Cardiac fibroblast (primary cell): ENCODE measurements around the gene NUP93.

Source experiments
- DNase-seq, 2 donors: peaks; one replicate each; pipeline versions ENCODE4 v3.0.0 to v3.0.0-alpha.2; 2010; ENCODE audit warnings: low read depth in 2 of 2
- H3K4me3 ChIP-seq, 2 donors: replicated peaks in 1 of 2; 1 replicate in 1 of 2; 2 replicates in 1 of 2; pipeline ENCODE4 v1.5.1; 2011; ENCODE audit warnings: low read depth in 2 of 2, low read length in 2 of 2, mild to moderate bottlenecking in 2 of 2, moderate library complexity in 1 of 2
- TF ChIP-seq, protein P1 (sequence below): IDR thresholded peaks from one replicate; pipeline ENCODE4 v1.5.1; 2011; ENCODE audit warnings: low read depth, mild to moderate bottlenecking, low read length, inconsistent platforms

NUP93 gene

DNA sequence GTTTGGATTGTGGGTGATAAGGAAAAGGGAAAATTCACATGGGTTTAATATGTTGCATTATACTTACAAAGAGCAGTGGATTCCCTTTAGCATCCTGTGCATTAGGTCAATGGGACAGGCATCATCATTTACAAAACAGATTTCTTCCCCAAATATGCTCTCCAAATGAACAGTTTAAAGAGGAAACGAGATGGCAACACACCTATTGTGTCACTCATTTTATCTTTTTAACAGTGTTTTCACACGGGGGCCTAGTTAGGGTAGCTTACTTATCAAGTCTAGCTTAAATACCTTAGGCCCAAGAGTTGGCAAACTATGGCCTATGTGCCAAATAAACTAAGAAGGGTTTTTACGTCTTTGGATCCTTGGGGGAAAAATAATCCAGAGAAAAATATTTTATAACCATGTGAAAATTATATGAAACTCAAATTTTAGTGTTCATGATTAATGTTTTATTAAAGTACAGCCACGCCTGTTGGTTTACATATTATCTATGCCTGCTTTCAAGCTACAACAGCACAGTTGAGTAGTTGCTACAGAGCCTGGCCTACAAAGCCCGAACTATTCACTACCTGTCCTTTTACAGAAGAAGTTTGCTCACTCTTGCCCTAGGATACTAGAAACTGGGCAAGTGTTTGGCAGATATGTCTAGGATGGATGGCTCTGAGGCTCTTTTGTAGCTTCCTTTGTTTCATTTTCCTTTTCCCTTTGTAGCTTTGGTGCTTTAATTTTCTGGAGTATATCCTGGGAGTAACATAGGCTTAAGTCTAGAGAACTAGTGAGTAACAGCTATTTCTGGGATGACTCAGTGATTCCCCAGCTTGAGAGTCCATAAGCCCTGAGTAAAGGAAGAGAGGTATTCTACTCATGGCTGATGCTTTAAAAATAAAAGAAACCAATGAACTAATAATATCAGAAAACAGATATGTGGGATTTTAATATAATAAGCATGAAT lies 12.4 kb downstream of the NUP93 start:
- H3K4me3 ChIP-seq, result no peak overlapping the region
- TF ChIP-seq, protein P1, sequence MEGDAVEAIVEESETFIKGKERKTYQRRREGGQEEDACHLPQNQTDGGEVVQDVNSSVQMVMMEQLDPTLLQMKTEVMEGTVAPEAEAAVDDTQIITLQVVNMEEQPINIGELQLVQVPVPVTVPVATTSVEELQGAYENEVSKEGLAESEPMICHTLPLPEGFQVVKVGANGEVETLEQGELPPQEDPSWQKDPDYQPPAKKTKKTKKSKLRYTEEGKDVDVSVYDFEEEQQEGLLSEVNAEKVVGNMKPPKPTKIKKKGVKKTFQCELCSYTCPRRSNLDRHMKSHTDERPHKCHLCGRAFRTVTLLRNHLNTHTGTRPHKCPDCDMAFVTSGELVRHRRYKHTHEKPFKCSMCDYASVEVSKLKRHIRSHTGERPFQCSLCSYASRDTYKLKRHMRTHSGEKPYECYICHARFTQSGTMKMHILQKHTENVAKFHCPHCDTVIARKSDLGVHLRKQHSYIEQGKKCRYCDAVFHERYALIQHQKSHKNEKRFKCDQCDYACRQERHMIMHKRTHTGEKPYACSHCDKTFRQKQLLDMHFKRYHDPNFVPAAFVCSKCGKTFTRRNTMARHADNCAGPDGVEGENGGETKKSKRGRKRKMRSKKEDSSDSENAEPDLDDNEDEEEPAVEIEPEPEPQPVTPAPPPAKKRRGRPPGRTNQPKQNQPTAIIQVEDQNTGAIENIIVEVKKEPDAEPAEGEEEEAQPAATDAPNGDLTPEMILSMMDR, result no peak
- DNase-seq, result peak; percentile 64 to 88

- TF ChIP-seq, protein P1, result peak; percentile 18
- no peak overlapping the region for H3K4me3 ChIP-seq
- DNase-seq, result peak; percentile 55 to 73
Measured at GRCh38 chr16:56743840-56744239, 13.9 kb downstream of the NUP93 start.

DNA sequence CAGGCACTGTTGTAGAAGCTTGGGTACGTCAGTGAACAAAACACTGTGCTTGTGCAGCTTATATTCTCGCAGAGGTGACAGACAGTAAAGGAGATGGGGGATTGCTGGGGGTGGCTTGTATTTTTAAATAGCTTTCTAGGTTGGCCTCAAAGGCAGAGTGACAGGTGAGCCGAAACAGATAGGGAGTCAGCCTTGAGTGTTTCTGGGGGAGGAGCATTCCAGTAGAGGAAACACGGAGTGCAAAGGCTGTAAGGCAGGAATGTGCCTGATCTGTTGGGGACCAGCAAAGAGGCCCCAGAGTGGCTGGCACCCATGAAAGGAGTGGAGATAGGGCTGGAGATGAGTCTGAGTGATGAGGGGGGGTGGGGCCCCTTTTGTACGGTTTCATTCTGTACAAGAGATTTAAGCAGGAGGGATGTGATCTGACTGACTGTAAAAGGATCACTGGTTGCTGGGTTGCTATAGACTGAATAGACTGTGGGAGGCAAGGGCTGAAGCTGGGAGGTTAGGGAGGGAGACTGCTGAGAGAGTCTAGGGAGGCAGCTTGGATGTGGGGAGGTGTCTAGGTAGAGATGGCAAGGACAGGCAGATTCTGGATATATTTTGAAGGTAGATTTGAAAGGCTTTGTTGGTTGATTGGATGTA lies 15.2 kb downstream of the NUP93 start:
- no peak for DNase-seq
- TF ChIP-seq, protein P1, result no peak

DNA sequence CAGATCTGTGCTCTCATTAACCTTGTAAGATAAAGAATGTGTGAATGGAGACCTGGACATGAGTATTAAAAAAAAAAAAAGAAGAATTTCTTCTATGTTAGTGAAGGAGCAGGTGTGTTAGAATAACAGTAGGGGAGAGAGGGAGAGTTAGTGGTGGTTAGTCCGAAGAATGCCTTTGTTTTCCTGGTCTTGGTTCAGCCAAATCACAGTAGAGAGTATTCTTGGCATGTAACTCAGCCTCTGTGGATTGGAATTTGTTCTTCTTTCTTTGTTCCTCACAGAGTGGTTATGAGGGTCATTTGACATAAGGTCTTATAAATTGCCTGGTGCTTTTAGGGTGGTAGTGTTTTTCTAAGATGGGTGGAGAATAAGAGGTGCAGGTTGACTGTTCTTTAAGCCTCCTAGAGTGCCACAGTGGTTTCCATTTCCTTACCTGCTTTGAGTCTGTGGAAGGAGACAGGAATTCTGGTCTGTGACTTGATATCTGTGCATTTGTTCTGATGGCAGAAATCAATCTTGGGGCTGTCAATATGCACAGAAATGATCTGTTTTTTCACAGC lies 17.6 kb downstream of the NUP93 start:
- TF ChIP-seq, protein P1, result no peak
- peak; percentile 20 to 26 for DNase-seq
- H3K4me3 ChIP-seq, result no peak overlapping the region

More for the DNA sequence above, 15.2 kb downstream of the NUP93 start:
- H3K4me3 ChIP-seq, result no peak overlapping the region

- no peak for DNase-seq
- TF ChIP-seq, protein P1, result no peak
- no peak overlapping the region for H3K4me3 ChIP-seq
Measured at GRCh38 chr16:56748191-56748590, 18.3 kb downstream of the NUP93 start.

DNA sequence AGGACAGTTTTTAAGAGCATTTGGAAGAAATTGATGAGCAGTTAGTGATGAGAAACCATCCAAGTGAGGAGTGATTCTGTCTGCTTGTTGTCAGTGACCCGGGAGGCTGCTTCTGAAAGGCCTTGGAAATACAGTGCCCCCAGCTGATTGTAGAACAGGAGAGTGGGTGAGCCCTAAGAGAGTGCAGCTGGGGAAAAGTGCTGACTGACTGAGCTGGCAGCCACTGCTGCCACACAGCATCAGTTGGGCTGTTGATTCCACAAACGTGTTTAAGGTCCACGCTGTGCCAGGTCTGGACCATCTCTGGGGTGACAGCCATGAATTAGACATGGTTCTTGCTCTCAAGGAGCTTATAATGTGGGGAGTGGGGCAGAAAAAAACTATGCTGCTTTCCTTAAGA lies 18.9 kb downstream of the NUP93 start:
- no peak overlapping the region for H3K4me3 ChIP-seq
- TF ChIP-seq, protein P1, result no peak
- DNase-seq, result no peak
